HG03066 (cell line): Measurements from ENCODE around the gene PITRM1.
"Not testable (repeated sequence)": the region's sequence is repeated elsewhere in the genome, so short reads cannot be mapped to it uniquely, and the experiment has no call there.

Experiments used
- ATAC-seq: cut with Tn5 transposase; IDR thresholded peaks from one replicate; pipeline ENCODE4 v1.9.1; 2021; ENCODE audit warnings: low read depth; ENCODE audit not compliant: unreplicated experiment

Gene PITRM1

GRCh38 chr10:3198900-3199299 lies 26.3 kb upstream of the PITRM1 start:
- no peak for ATAC-seq

- ATAC-seq: no peak
These were observed 24.9 kb upstream of the PITRM1 start for GRCh38 chr10:3197348-3198003.

GRCh38 chr10:3196958-3197347 lies 24.4 kb upstream of the PITRM1 start:
- no peak for ATAC-seq

- ATAC-seq: no peak
These were observed 23.9 kb upstream of the PITRM1 start for GRCh38 chr10:3196482-3196881.

GRCh38 chr10:3195726-3196125 lies 23.1 kb upstream of the PITRM1 start:
- no peak for ATAC-seq

- ATAC-seq: no peak
These were observed 22.7 kb upstream of the PITRM1 start for GRCh38 chr10:3195286-3195685.

GRCh38 chr10:3194871-3195270 lies 22.3 kb upstream of the PITRM1 start:
- ATAC-seq: no peak

GRCh38 chr10:3193751-3194150 lies 21.2 kb upstream of the PITRM1 start:
- no peak for ATAC-seq

- no peak for ATAC-seq
These were observed 20.5 kb upstream of the PITRM1 start for GRCh38 chr10:3192856-3193635.

GRCh38 chr10:3190817-3191216 lies 18.2 kb upstream of the PITRM1 start:
- ATAC-seq: no peak

GRCh38 chr10:3187229-3187628 lies 14.6 kb upstream of the PITRM1 start:
- not testable (repeated sequence) for ATAC-seq

- ATAC-seq: no peak
These were observed 13.8 kb upstream of the PITRM1 start for GRCh38 chr10:3186368-3186767.

- no peak for ATAC-seq
These were observed 12.8 kb upstream of the PITRM1 start for GRCh38 chr10:3185386-3185785.

GRCh38 chr10:3180355-3181025 lies 7.9 kb upstream of the PITRM1 start:
- ATAC-seq: no peak

GRCh38 chr10:3179174-3179573 lies 6.6 kb upstream of the PITRM1 start:
- ATAC-seq: no peak

GRCh38 chr10:3178042-3178441 lies 5.5 kb upstream of the PITRM1 start:
- ATAC-seq: no peak

GRCh38 chr10:3173171-3173878 lies 743 bp upstream of the PITRM1 start:
- ATAC-seq: peak; percentile 34

GRCh38 chr10:3172081-3172445 lies 519 bp downstream of the PITRM1 start:
- ATAC-seq: no peak

- ATAC-seq: not testable (repeated sequence)
These were observed 1.1 kb downstream of the PITRM1 start for GRCh38 chr10:3171488-3171887.

- ATAC-seq: no peak
These were observed 2.9 kb downstream of the PITRM1 start for GRCh38 chr10:3169673-3170072.

- no peak for ATAC-seq
These were observed 3.3 kb downstream of the PITRM1 start for GRCh38 chr10:3169271-3169670.
